GM18909 (cell line): ENCODE data around the gene TEDC1.

ENCODE experiments used
- ATAC-seq: cut with Tn5 transposase; IDR thresholded peaks from one replicate; pipeline ENCODE4 v1.9.1; 2021; ENCODE audit warnings: mild to moderate bottlenecking; ENCODE audit not compliant: unreplicated experiment, poor library complexity

The TEDC1 gene

DNA sequence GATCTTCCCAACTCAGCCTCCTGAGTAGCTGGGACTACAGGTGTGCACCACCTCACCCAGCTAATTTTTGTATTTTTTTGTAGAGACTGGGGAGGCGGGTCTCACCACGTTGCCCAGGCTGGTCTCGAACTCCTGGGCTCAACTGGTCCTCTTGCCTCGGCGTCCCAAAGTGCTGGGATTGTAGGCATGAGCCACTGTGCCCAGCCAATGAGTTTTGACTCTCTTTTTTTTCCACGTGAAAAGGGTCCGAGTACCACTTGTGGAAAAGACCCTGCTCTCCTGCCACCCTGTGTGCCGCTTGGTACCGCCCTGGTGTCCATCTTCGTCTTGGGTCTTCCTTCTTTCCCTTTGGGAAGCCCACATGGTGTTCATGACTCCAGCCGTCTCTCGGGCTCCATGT lies 17.6 kb downstream of the TEDC1 start:
- no peak for ATAC-seq

DNA sequence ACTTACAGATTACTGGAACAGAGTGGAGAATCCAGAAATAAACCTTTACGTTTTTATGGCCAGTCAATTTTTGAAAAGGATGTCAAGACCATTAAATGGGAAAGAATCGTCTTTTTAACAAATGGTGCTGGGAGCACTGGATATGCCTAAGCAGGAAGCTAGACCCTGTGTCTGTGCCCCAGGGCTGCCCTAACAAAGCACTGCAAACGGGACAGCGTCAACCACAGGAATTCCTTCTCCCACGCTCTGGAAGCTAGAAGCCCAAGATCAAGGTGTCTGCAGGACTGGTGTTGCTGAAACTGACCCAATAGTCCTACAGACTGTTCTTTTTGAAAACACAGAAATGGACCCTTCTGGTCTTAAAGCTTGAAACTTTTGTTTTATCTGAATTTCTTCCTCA lies 26.1 kb downstream of the TEDC1 start:
- ATAC-seq = no peak

DNA sequence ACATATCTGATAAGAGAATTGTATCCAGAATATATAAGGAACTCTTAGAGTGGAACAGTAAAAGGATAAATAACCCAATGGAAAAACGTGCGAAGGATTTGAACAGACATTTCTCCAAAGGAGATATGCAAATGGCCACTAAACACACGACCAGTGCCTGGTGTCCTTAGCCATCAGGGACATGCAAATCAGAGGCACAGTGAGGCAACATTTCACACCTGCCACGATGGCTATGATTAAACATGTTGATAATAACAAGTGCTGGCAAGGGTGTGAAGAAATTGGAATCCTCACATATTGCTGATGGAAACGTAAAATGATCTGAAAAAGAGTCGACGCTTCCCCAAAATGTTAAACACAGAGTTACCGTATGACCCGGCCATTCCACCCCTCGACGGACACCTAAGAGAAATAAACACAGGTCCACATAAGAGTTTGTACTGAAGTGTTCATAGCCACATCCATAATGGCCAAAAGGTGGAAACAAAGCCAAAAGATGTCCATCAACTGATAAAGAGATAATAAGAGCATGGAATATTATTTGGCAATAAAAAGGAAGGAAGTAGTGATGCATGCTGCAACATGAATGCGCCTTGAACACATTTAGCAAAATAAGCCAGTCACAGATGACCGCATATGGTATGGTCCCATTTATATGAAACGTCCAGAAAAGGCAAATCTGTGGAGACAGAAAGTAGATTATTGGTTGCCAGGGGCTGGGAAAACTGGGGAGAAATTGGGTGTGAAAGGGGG lies 29.1 kb downstream of the TEDC1 start:
- no peak for ATAC-seq

DNA sequence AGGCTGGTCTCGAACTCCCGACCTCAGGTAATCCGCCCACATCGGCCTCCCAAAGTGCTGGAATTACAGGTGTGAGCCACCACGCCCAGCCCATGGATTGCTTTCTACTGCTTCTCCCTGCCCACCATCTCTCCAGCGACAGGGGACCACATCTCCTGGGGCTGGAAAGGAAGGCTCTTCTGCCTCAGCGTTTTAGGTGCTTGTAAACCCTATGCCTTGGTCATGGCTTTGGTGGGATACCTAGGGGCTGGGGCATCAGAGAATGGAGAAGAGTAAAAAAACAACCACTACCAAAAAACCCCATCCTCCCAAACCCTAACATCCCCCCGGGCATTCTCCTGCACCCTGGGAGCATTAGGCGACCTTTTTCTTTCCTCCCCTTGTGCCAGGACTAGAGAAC lies 34.3 kb downstream of the TEDC1 start:
- ATAC-seq = no peak

DNA sequence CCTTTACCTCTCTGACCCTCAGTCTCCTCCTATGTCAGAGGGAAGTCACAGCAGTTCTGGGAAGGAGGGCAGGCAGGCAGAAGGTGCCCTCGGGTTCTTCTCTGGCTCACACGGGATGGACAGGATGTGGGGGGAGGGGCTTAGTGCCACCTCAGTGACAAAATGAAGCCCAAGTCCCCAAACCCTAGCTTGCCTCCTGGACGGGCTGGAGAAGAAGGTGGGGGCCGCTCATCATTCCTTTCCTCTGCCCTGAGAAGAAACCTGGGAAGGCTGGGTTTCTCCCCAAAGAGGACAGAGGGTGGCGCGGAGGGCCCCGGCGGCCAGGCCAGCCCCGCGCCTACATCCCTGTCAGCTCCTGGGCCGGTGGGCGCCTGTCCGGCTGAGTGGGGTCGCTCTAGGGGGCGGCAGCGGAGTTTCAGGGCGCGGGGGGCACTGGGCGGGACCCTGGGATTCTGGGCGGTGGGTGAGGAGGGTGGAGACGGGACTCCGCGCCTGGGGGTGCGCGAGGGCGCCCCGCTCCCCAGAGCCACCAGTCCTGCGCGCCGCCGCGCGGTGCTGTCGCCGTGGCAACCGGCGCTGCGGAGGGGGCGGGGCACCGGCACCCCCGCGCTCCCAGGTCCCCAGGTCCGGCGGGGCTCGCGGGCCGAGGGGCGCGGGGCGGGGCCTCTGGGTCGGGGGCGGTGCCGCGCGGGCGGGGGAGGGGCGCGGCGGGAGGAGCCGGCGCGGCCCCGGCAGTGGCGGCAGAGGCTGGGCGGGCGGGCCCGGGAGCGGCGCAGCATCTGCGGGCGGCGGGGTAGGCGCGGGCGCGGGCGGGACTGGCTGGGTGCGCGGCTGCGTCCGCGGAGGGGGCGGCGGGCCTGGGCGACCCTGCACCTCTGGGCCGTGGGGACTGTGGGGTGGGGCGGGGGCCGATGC lies 35.1 kb downstream of the TEDC1 start, which contains the start of gene TMEM121:
Gene TMEM121 (plus strand): TSS at position 723 of the 915 bp plus-strand sequence. CDS start 2,252 bp downstream, outside the sequence.
- ATAC-seq = no peak

DNA sequence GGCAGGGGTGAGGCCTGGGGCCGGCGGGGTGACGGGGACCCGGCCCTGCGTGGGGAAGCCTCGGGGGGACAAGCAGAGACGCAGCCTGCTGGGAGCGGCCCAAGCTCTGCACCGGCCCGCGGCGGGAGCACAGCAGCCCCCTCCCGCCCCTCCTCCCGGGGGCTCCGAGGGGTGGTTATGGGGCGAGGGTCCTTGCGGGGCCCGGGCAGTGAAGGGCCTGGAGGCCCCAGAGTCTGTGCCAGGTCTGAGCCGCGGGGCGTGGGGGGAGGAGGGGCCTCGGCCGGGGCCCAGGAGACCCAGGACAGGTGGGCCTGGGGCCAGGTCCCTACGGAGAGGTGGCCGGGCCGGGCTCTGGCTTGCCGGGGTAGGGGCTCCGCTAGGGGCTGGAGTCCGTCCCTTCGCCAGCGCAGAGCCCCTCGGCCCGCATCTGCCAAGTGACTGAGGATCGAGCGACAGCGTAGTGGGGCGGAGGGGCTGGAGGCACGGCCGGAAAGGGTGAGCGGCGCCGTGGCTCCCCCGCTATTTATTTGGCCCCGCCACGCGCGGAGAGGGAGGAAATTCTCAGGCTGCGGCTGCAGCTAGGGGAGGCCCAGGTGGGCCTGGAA lies 35.8 kb downstream of the TEDC1 start:
- no peak for ATAC-seq

DNA sequence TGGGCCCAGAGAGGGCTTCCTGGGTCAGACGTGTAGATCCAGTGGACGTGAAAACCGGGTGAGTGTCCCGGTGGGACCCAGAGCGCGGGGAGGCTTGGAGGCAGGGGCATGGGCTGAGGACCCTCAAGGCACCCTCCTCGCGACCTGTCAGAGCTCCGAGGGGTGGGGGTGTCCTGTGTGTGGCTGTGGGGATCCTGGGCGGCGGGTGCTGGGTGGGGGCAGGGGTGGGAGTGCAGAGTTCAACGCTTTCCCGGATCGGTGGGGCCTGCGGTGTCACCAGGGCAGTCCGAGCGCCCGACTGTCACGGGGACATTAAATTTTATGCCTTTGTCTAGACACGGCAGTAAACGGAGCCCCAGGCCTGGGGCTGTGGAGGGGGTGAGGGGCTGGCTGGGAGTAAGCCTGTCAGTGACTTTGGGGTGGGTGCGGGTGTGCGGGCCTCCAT lies 36.4 kb downstream of the TEDC1 start:
- ATAC-seq = no peak

DNA sequence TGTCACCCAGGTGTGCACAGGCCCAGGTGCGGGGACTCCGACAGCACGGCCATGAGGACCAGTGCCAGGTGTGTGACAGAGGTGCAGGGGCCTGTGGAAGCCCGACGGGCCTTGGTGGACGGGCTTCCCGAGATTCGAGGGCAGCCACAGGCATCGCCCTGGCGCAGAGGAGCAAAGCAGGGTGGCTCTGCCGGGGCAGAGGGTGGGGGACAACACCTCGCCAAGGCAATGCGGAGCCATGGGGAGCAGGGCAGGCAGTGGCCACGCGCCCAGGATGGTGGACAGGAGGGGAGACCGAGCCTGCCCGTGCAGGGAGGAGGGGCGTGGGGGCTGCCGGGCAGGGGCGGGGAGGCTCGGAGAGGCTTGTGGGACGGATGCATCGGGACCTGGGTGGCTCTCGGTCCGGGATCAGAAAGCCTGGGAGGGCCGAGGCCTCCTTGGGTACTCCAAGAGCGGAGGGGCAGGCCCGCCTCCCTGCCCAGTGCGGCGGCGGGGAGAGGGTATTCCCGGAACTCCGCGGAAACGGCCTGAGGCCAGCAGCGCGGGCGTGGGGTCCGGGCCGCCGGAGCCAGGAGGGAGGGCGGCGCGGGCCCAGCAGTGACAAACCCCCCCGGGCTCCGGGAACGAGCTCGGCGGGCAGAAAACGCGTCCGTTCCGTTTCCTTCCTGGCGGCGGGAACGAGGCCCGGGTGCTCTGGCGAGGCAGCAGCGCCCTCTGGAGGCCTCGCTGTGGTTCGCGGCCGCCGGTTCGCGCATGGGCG lies 37.0 kb downstream of the TEDC1 start:
- ATAC-seq = no peak

DNA sequence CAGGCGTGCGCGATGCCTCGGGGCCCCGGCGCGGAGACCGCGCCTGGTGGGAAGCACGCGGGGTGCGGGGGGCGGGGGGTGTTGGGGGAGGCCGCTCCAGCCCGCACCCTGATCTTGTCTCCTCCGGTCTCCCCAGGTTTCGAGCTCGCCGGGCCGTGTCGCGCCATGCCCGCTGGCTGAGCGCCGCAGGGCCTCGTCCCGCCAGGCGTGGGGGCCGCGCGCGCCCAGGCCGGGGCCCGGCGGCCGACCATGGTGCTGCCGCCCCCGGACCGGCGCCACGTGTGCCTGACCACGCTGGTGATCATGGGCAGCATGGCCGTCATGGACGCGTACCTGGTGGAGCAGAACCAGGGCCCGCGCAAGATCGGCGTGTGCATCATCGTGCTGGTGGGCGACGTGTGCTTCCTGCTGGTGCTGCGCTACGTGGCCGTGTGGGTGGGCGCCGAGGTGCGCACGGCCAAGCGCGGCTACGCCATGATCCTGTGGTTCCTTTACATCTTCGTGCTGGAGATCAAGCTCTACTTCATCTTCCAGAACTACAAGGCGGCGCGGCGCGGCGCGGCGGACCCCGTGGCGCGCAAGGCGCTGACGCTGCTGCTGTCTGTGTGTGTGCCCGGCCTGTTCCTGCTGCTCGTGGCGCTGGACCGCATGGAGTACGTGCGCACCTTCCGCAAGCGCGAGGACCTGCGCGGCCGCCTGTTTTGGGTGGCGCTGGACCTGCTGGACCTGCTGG lies 37.7 kb downstream of the TEDC1 start:
- no peak for ATAC-seq

DNA sequence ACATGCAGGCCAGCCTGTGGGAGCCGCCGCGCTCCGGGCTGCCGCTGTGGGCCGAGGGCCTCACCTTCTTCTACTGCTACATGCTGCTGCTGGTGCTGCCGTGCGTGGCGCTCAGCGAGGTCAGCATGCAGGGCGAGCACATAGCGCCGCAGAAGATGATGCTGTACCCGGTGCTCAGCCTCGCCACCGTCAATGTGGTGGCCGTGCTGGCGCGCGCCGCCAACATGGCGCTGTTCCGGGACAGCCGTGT lies 38.2 kb downstream of the TEDC1 start:
- no peak for ATAC-seq

DNA sequence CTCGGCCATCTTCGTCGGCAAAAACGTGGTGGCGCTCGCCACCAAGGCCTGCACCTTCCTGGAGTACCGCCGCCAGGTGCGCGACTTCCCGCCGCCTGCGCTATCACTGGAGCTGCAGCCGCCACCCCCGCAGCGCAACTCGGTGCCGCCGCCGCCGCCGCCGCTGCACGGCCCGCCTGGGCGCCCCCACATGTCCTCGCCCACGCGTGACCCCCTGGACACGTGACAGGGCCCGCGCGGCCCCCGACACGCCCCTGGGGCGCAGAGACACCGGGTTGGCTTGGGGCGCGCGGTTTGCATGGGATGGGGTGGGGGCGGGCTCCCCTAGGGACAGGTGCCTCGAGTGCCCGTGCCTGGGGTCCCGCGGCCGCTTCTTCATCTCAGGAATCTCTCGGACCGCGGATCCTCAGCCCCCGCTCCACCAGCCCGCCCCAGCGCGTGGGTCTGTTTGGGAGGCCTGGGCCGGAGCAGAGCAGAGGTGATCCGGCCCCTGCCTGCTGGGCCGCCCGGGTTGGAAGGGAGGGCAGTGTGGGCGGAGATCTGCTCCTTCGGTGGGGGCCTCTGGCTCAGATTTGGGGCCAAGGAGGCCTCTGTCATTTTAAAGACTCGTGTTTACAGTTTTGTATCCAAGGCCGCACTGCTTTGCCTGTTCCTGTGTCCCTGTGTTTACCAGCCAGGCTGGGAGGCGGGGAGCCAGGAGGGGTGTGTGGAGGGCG lies 38.7 kb downstream of the TEDC1 start:
- ATAC-seq = no peak

DNA sequence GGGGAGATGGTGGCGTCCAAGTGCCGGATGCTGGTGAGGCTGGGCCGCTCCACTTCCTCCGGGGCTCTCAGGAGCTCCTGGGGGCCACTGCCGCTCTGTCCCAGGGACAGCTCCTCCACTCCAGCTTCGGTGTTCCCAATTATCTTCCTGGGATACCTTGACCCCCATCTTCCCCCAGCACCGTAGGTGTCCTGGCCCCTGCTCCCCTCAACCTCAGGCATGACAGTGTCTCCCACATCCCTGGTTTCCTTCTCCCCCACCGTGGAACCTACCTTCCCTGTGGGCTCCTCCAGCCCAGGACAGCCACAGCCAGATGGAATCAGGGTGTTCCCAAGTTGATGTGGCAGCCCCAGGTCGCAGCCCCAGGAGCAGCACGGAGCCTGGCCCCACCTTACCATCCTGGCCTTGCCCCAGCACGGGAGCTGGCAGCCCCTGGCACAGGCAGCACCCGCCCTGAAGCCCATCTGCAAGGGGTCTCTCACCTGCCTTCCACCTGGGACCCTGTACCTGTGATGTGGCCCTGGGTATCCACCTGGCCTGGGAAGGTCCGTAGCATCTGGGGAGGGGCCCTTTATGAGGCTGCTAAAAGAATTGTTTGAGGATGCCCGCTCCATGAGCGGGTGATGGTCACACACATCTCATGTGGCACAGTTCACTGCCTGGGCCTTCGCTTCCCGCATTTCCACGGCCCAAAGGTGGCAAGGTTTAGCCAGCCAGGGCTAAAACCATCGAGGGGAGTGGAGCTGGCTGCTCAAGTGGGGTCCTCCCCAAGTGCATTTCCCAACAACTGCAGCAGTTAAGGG lies 39.4 kb downstream of the TEDC1 start:
- ATAC-seq = no peak

DNA sequence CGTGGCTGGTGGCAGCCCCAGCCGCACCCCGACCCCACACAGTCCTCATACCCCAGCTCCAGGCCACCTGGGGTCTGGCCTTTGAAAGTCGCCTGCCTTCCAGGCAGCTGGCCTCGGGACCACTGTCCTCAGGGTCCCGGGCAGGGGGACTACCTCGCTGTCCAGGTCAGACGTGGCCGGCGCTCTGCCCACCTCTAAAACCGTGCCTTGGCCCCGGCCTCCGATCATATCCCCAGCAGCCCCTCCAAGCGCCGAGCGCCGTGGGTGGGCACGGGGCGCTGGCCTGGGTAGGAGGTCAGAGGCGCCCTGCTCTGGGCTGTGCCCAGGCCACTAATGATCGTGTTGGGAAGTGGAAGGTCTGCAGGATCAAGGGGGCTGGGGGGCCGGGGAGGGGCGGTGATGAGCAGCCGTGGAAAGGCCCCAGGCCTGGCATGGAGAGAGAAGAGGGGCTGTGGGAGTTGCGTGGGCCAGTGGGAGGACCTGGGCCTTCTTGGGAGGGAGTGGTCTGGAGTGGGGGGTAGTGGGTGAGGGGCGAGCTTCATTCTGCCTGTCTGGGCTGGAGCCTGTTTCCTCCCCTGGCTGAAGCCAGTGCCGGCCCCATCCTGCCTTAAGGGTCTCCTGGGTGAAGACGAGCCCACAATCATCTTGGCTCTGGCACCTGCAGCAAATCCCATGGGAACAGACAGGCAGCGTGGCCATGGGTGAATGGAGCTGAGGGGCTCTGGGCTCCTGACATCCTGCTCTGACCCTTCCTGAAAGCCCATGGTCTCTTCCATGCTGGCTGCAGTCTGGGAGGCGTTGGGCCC lies 40.2 kb downstream of the TEDC1 start:
- no peak for ATAC-seq

DNA sequence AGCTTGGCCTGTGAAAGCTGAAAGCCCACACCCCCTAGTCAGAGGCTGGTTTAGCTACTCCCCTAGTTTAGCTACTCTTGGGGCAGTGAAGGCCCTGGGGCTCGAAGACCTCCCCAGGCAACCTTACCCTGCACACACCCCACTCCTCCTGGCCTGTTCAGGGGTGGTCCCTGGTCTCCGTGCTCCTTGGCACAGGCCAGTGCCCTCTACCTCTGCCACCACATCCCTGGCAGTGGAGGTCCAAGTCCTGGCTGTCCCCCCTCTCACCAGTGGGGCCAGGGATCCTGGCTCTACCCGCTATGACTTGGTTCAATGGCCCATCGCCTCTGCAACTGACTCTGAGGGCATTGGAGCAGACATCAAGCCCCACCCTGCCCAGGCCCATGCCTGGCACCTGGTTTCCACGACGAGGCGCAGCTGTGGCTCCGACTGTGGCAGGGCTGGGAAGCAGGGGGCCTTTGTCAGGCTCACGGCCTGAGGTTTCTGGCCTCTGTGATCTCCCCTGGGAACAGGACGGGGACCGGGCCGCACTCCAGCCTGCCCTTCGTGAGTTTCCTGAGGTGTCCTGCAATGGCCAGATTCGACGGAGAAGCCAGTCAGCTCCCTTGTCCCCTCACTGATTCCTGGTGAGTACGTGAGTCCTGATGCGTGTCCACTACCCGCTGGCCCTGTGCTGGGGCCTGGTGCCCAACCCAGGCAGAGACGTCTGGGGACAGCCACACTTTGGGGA lies 41.0 kb downstream of the TEDC1 start:
- no peak for ATAC-seq

DNA sequence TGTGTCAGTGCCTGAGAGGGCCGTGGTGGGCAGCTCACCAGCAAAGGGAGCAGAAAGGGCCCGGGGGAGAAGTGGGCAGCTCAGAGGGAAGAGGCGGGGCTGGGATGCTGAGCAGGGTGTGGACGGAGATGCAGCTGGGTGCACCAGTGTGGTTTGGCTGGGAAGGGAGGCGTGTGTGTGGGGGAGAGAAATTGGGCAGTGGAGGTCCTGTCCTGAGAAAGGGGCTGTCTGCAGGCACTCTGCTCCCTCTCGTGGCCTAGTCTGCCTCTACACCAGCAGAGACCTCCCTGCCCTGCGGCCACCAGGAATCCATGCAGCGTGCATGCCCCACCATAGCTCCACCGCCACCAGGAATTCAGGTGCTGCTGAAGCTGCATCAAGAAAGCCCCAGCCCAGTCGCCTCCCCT lies 41.7 kb downstream of the TEDC1 start:
- no peak for ATAC-seq

DNA sequence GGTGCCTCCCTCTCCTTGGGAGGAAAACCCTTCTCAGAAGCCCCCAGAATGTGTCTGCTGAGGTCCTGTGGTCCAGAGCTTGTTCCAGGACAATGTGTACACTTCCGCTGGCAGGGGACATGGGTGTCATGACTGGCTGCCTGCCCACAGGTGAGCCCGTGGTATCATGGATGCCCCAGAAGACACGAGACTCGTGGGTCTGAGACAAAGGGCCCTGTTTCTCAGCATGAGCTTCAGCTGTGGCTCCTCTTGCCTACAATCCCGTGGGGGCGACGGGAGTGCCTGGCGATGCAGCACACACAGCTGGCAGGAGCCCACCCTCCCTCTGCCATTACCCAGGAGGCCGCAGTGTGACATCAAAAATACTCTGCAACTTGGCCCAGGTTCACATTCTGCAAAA lies 42.3 kb downstream of the TEDC1 start:
- no peak for ATAC-seq
